Measurements from ENCODE around the gene TRAPPC2B. TPM values are rescaled to one million over a fixed set of nuclear protein-coding genes. Genes with fewer than 3 reads are reported as not detected.

The TRAPPC2B gene
- total and polyA plus RNA-seq, 2 of the 13 experiments (the other 11 are each of a cell fraction or from before 2014, with no cell fraction given) = 13.3 to 17.7 TPM

GRCh38 chr19:57389730-57390598 is 26.6 kb downstream of the TRAPPC2B start, which contains the start of gene ZNF548 (continued):
- TF ChIP-seq SKIL (CRISPR knock-in tag; IDR thresholded peaks at IDR 0.05; ENCODE audit: borderline replicate concordance) = no peak
- peak; percentile 74 for TF ChIP-seq HNF4G (IDR thresholded peaks at IDR 0.05; ENCODE audit: borderline replicate concordance, low read depth, low read length)
- peak; percentile 33; the same call in 1 of the 2 replicates for TF ChIP-seq HNF4G (CRISPR knock-in tag; IDR thresholded peaks at IDR 0.05; ENCODE audit: borderline replicate concordance, low read depth)
- TF ChIP-seq ZNF547 (CRISPR knock-in tag; IDR thresholded peaks at IDR 0.05) = no peak
- TF ChIP-seq PREB (CRISPR knock-in tag; IDR thresholded peaks at IDR 0.05) = no peak
- peak; percentile 99 for TF ChIP-seq GMEB2 (CRISPR knock-in tag; IDR thresholded peaks at IDR 0.05; ENCODE audit: low read depth)
- no peak for TF ChIP-seq ZNF446 (CRISPR knock-in tag; IDR thresholded peaks at IDR 0.05)
- TF ChIP-seq ARID5B (CRISPR knock-in tag; IDR thresholded peaks at IDR 0.05) = 0 out of 2 replicates have a peak, but pooled peaks have one; percentile 5
- TF ChIP-seq ZBTB14 (CRISPR knock-in tag; IDR thresholded peaks at IDR 0.05) = no peak
- TF ChIP-seq SOX6 (IDR thresholded peaks at IDR 0.05) = no peak
- peak; percentile 59 for TF ChIP-seq SOX6 (CRISPR knock-in tag; IDR thresholded peaks at IDR 0.05)
- no peak for TF ChIP-seq U2AF2 (IDR thresholded peaks at IDR 0.05; ENCODE audit: low read depth, low read length)
- no peak for TF ChIP-seq RARA (CRISPR knock-in tag; IDR thresholded peaks at IDR 0.05)
- no peak for TF ChIP-seq SETDB1 (CRISPR knock-in tag; IDR thresholded peaks at IDR 0.05; ENCODE audit: borderline replicate concordance)
- no peak for TF ChIP-seq TEF (CRISPR knock-in tag; IDR thresholded peaks at IDR 0.05)
- no peak; the same call in 1 of the 2 replicates for TF ChIP-seq KMT2A (CRISPR knock-in tag; IDR thresholded peaks at IDR 0.05)
